Gastrocnemius medialis (tissue), 4 donors: ENCODE results near the gene PLCZ1.

Source experiments
- POLR2A ChIP-seq, 2 donors: fragments of 450-650 bp; IDR thresholded peaks; one replicate each; pipeline ENCODE4 v1.6.1; 2017; ENCODE audit warnings: antibody characterized with exemption in 2 of 2, mild to moderate bottlenecking in 2 of 2, moderate library complexity in 2 of 2
- TF ChIP-seq, protein P1 (sequence below), 5 experiments: fragments of 450-650 bp in 3 of 5; fragments of 200-600 bp in 2 of 5; sonication (generic) in 2 of 5; IDR thresholded peaks in 4 of 5; conservative IDR thresholded peaks in 1 of 5; 1 replicate in 4 of 5; 2 replicates in 1 of 5; pipeline ENCODE4 v1.5.1; 2016 to 2019; ENCODE audit warnings: antibody characterized with exemption in 5 of 5, mild to moderate bottlenecking in 3 of 5, moderate library complexity in 3 of 5

DNA sequence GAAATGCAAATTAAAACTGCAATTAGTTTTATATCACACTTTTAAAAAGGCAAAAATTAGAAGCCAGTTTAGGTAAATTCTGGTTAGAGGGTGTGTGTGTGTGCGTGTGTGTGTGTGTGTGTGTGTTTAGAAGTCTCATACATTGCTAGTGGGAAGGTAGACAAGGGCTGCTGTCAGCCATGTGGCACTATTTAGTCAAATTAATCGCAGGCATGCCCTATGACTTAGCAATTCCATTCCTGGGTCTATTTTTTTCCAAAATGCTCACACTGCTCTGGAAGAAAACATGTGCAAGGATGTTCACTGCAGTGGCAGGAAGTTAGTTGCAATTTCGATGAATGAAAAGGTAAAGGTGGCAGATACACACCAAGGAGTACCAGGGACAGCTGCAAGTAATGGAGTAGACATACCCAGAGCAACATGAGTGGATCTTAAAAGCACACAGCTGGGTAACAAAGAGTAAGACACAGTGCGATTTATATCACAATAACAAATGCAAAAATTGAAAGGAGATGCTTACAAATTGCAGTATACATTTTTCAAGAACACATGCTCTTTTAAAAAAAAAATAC is 11.7 kb upstream of the PLCZ1 start:
- no peak for TF ChIP-seq POLR2A (IDR thresholded peaks at IDR 0.05)
- TF ChIP-seq, protein P1, sequence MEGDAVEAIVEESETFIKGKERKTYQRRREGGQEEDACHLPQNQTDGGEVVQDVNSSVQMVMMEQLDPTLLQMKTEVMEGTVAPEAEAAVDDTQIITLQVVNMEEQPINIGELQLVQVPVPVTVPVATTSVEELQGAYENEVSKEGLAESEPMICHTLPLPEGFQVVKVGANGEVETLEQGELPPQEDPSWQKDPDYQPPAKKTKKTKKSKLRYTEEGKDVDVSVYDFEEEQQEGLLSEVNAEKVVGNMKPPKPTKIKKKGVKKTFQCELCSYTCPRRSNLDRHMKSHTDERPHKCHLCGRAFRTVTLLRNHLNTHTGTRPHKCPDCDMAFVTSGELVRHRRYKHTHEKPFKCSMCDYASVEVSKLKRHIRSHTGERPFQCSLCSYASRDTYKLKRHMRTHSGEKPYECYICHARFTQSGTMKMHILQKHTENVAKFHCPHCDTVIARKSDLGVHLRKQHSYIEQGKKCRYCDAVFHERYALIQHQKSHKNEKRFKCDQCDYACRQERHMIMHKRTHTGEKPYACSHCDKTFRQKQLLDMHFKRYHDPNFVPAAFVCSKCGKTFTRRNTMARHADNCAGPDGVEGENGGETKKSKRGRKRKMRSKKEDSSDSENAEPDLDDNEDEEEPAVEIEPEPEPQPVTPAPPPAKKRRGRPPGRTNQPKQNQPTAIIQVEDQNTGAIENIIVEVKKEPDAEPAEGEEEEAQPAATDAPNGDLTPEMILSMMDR (IDR thresholded peaks at IDR 0.05 in 4 of 5, conservative IDR thresholded peaks at IDR 0.05 in 1 of 5), result no peak
